Astrocyte (in vitro differentiated cells and primary cell): ENCODE measurements around the gene FAM120B.

Source experiments
- CTCF ChIP-seq: IDR thresholded peaks from 2 replicates; pipeline ENCODE4 v1.5.1; 2011; ENCODE audit warnings: low read depth, mild to moderate bottlenecking, inconsistent platforms, low read length, moderate library complexity; ENCODE audit not compliant: insufficient read depth
- EZH2 ChIP-seq: IDR thresholded peaks from 2 replicates; pipeline ENCODE4 v1.6.1; 2012; ENCODE audit warnings: mild to moderate bottlenecking, low read length, inconsistent platforms; ENCODE audit not compliant: insufficient read depth

- TF ChIP-seq CTCF: no peak
- no peak for TF ChIP-seq EZH2
Observed at GRCh38 chr6:170443151-170443662, 136.6 kb downstream of the FAM120B start.
